ENCODE results near the gene PRKCE.

DNA sequence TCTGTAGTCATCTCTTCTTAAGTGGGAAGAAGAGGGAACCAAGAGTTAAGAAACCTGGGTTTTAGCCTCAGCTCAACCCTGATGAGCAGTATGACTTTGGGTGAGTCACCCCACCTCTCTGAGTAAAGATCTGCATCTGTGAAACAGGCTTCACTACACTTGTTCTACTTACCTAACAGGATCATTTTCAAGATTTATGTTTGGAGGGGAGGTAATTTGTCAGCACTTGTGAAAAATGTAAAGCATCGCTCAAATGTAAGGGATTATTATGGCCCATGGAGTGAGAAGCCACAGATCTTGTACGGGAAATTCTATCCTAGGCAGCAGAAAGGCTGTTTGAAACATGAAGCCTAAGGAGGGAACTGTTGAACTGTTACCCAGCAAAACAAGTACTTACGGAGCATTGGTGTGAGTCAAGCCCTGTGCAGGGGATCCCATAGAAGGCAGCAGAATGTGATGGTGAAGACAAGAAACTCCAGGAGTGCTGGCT is 160.6 kb downstream of the PRKCE start:
- TF ChIP-seq SUZ12 (IDR thresholded peaks at IDR 0.05; ENCODE audit: extremely low read depth, insufficient read depth, insufficient read length) (no peak), ZNF274 (IDR thresholded peaks at IDR 0.05; ENCODE audit: low read depth, low read length) (no peak)

All from NT2/D1 (cell line).